H9 (cell line): ENCODE results near the gene GBGT1. TPM values are rescaled to one million over a fixed set of nuclear protein-coding genes. Genes with fewer than 3 reads are reported as not detected.

Source experiments
- DNase-seq: peaks from one replicate; pipeline ENCODE4 v3.0.0-alpha.2; 2017
- H2AFZ ChIP-seq: one replicate; pipeline ENCODE4 v1.6.1; 2013; ENCODE audit warnings: mild to moderate bottlenecking, low read length, control low read depth, moderate library complexity
- H2AK5ac ChIP-seq: 2 replicates; pipeline ENCODE4 v1.6.1; 2013; ENCODE audit warnings: low read length, control low read depth, mixed read lengths; ENCODE audit not compliant: insufficient read length
- H2BK120ac ChIP-seq: one replicate; pipeline ENCODE4 v1.6.1; 2013; ENCODE audit warnings: low read depth, mild to moderate bottlenecking, low read length, control low read depth, inconsistent platforms; ENCODE audit not compliant: poor library complexity, severe bottlenecking
- H2BK12ac ChIP-seq: 2 replicates; pipeline ENCODE4 v1.6.1; 2013; ENCODE audit warnings: low read length, control low read depth, mixed read lengths, low read depth; ENCODE audit not compliant: insufficient read length
- H2BK15ac ChIP-seq: 2 replicates; pipeline ENCODE4 v1.6.1; 2013; ENCODE audit warnings: low read depth, low read length, control low read depth
- H2BK20ac ChIP-seq: one replicate; pipeline ENCODE4 v1.6.1; 2013; ENCODE audit warnings: low read depth, mild to moderate bottlenecking, low read length, control low read depth, inconsistent platforms; ENCODE audit not compliant: poor library complexity, severe bottlenecking
- H2BK5ac ChIP-seq: 2 replicates; pipeline ENCODE4 v1.6.1; 2013; ENCODE audit warnings: low read length, control low read depth, mixed read lengths; ENCODE audit not compliant: insufficient read length
- H3K14ac ChIP-seq: 2 replicates; pipeline ENCODE4 v1.6.1; 2013; ENCODE audit warnings: low read length, control low read depth; ENCODE audit not compliant: insufficient read depth
- H3K18ac ChIP-seq: 2 replicates; pipeline ENCODE4 v1.6.1; 2013; ENCODE audit warnings: low read depth, mild to moderate bottlenecking, mixed read lengths, low read length, control low read depth; ENCODE audit not compliant: insufficient read length
- H3K23ac ChIP-seq: 2 replicates; pipeline ENCODE4 v1.6.1; 2013; ENCODE audit warnings: low read length, control low read depth, mixed read lengths, low read depth; ENCODE audit not compliant: insufficient read length
- H3K23me2 ChIP-seq: 2 replicates; pipeline ENCODE4 v1.6.1; 2013; ENCODE audit warnings: low read depth, mild to moderate bottlenecking, mixed read lengths, low read length, control low read depth; ENCODE audit not compliant: insufficient read length, poor library complexity, severe bottlenecking
- H3K27ac ChIP-seq: 2 replicates; pipeline ENCODE4 v1.5.1; 2013; ENCODE audit warnings: low read length, control low read depth, mixed read lengths, low read depth; ENCODE audit not compliant: insufficient read length
- H3K27me3 ChIP-seq: 2 replicates; pipeline ENCODE4 v1.6.1; 2013; ENCODE audit warnings: low read length, control low read depth, inconsistent platforms; ENCODE audit not compliant: insufficient read depth
- H3K4ac ChIP-seq: 2 replicates; pipeline ENCODE4 v1.6.1; 2013; ENCODE audit warnings: low read depth, mild to moderate bottlenecking, control low read depth, inconsistent platforms, low read length, moderate library complexity
- H3K4me1 ChIP-seq: 2 replicates; pipeline ENCODE4 v1.6.1; 2013; ENCODE audit warnings: low read length, control low read depth, inconsistent platforms; ENCODE audit not compliant: insufficient read depth
- H3K4me2 ChIP-seq: 2 replicates; pipeline ENCODE4 v1.6.1; 2013; ENCODE audit warnings: low read length, control low read depth, mixed read lengths; ENCODE audit not compliant: insufficient read length, insufficient read depth
- H3K56ac ChIP-seq: 2 replicates; pipeline ENCODE4 v1.6.1; 2013; ENCODE audit warnings: low read depth, mild to moderate bottlenecking, mixed read lengths, low read length, control low read depth; ENCODE audit not compliant: insufficient read length
- H3K79me1 ChIP-seq: 2 replicates; pipeline ENCODE4 v1.6.1; 2013; ENCODE audit warnings: low read depth, mild to moderate bottlenecking, moderate library complexity, low read length, control low read depth, inconsistent platforms; ENCODE audit not compliant: insufficient read depth, poor library complexity, severe bottlenecking
- H3K79me2 ChIP-seq: 2 replicates; pipeline ENCODE4 v1.6.1; 2013; ENCODE audit warnings: low read length, control low read depth, inconsistent platforms; ENCODE audit not compliant: insufficient read depth
- H3K9ac ChIP-seq: 2 replicates; pipeline ENCODE4 v1.6.1; 2013; ENCODE audit warnings: low read length, control low read depth, mixed read lengths; ENCODE audit not compliant: insufficient read length; ENCODE audit errors: extremely low read depth
- H3K9me3 ChIP-seq: one replicate; pipeline ENCODE4 v1.6.1; 2013; ENCODE audit warnings: low read depth, low read length, inconsistent platforms; ENCODE audit not compliant: control insufficient read depth
- H3T11ph ChIP-seq: one replicate; pipeline ENCODE4 v1.6.1; 2013; ENCODE audit warnings: mild to moderate bottlenecking, low read length, control low read depth, inconsistent platforms
- H4K20me1 ChIP-seq: one replicate; pipeline ENCODE4 v1.6.1; 2013; ENCODE audit not compliant: control insufficient read depth, insufficient read length, insufficient read depth
- H4K5ac ChIP-seq: 2 replicates; pipeline ENCODE4 v1.6.1; 2013; ENCODE audit warnings: low read depth, mild to moderate bottlenecking, mixed read lengths, low read length, control low read depth; ENCODE audit not compliant: insufficient read length
- H4K8ac ChIP-seq: replicated peaks from 2 replicates; pipeline ENCODE4 v1.6.1; 2013; ENCODE audit warnings: low read length, control low read depth, mixed read lengths, low read depth; ENCODE audit not compliant: insufficient read length
- H4K91ac ChIP-seq: 2 replicates; pipeline ENCODE4 v1.6.1; 2013; ENCODE audit warnings: low read depth, mild to moderate bottlenecking, moderate library complexity, mixed read lengths, low read length, control low read depth; ENCODE audit not compliant: insufficient read length
- H3K27ac Mint-ChIP-seq, 3 experiments: 2 replicates in 2 of 3; 3 replicates in 1 of 3; pipeline ENCODE4 v1.8.0; 2020 to 2021; ENCODE audit warnings: mixed read lengths in 3 of 3, mild to moderate bottlenecking in 1 of 3, moderate library complexity in 1 of 3
- H3K27me3 Mint-ChIP-seq: 2 replicates; pipeline ENCODE4 v1.8.0; 2021; ENCODE audit warnings: low read depth, mild to moderate bottlenecking, moderate library complexity, mixed read lengths
- H3K36me3 Mint-ChIP-seq, 3 experiments: 2 replicates in 2 of 3; 3 replicates in 1 of 3; pipeline ENCODE4 v1.8.0; 2020 to 2021; ENCODE audit warnings: low read depth in 3 of 3, mixed read lengths in 3 of 3; ENCODE audit not compliant: insufficient read depth in 1 of 3
- H3K4me1 Mint-ChIP-seq, 2 experiments: 2 replicates each; pipeline ENCODE4 v1.8.0; 2020; ENCODE audit warnings: mixed read lengths in 2 of 2
- H3K4me3 Mint-ChIP-seq, 2 experiments: 2 replicates in 1 of 2; 3 replicates in 1 of 2; pipeline ENCODE4 v1.8.0; 2020 to 2021; ENCODE audit warnings: mild to moderate bottlenecking in 2 of 2, mixed read lengths in 2 of 2, moderate library complexity in 1 of 2
- H3K9me3 Mint-ChIP-seq, 2 experiments: 2 replicates in 1 of 2; 3 replicates in 1 of 2; pipeline ENCODE4 v1.8.0; 2020; ENCODE audit warnings: mild to moderate bottlenecking in 2 of 2, mixed read lengths in 2 of 2, moderate library complexity in 1 of 2
- WGBS: extraction: QIAGEN DNeasy Blood & Tissue Kit; methylation state at CpG from one replicate; pipeline ENCODE4 v1.1.7; 2013; ENCODE audit warnings: missing lambda C conversion rate, low lambda C conversion rate, mixed read lengths; ENCODE audit not compliant: insufficient read length; ENCODE audit errors: extremely low coverage; 5-methylcytosine and 5-hydroxymethylcytosine counted together
- total RNA-seq: library from RNA; stranded (reverse); gene quantifications from 2 replicates; pipeline ENCODE4 v1.2.1, GENCODE V29; 2021
- TF ChIP-seq, protein P1 (sequence below): fragments of 200-600 bp; sonication (generic); conservative IDR thresholded peaks from 3 replicates; pipeline ENCODE4 v1.8.0; 2021; ENCODE audit warnings: antibody characterized with exemption, mild to moderate bottlenecking

The GBGT1 gene
- total RNA-seq, 1 experiment from 2014 or later: 9.3 TPM

DNA sequence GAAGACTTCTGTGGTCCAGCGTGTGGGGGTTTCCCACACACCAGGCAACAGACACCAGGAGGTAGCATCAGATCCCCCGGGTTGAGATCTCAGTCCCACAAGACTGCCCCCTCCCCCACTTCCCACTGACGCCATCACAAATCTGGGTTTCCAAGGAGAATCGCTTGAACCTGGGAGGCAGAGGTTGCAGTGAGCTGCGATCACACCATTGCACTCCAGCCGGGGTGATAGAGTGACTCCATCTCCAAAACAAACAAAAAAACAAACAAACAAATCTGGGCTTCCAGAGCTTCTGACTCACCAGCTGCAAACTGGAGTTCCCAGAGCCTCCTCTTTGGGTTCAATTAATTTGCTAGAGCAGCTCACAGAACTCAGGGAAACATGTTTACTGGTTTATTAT, 4.7 kb upstream of the GBGT1 start:
- H4K91ac ChIP-seq: no peak overlapping the region
- no peak overlapping the region for H2AK5ac ChIP-seq
- H3K9ac ChIP-seq: no peak overlapping the region
- H3K4me2 ChIP-seq: no peak overlapping the region
- no peak overlapping the region for H3T11ph ChIP-seq
- no peak overlapping the region for H2BK5ac ChIP-seq
- Mint-ChIP-seq H3K4me1 (peaks cover 9 to 14% of the 10 kb centered on the region in 2 experiments), H3K4me3 (no peak overlapping the region), H3K36me3 (no peaks in the 10 kb centered on the region), H3K27ac (0 out of 7 replicates have a peak overlapping the region, but pooled peaks of 1 of the 3 experiments have one; percentile 4), H3K9me3 (no peaks in the 10 kb centered on the region), H3K27me3 (peaks cover 30% of the 10 kb centered on the region)
- H2BK120ac ChIP-seq: no peak overlapping the region
- H3K27ac ChIP-seq: no peak overlapping the region
- no peaks in the 10 kb centered on the region for H4K20me1 ChIP-seq
- no peak overlapping the region for H3K14ac ChIP-seq
- H3K56ac ChIP-seq: no peak overlapping the region
- no peaks in the 10 kb centered on the region for H3K9me3 ChIP-seq
- H3K18ac ChIP-seq: no peak overlapping the region
- H3K23me2 ChIP-seq: no peaks in the 10 kb centered on the region
- H3K79me1 ChIP-seq: no peaks in the 10 kb centered on the region
- H2BK12ac ChIP-seq: no peak overlapping the region
- no peak overlapping the region for H3K23ac ChIP-seq
- TF ChIP-seq, protein P1, sequence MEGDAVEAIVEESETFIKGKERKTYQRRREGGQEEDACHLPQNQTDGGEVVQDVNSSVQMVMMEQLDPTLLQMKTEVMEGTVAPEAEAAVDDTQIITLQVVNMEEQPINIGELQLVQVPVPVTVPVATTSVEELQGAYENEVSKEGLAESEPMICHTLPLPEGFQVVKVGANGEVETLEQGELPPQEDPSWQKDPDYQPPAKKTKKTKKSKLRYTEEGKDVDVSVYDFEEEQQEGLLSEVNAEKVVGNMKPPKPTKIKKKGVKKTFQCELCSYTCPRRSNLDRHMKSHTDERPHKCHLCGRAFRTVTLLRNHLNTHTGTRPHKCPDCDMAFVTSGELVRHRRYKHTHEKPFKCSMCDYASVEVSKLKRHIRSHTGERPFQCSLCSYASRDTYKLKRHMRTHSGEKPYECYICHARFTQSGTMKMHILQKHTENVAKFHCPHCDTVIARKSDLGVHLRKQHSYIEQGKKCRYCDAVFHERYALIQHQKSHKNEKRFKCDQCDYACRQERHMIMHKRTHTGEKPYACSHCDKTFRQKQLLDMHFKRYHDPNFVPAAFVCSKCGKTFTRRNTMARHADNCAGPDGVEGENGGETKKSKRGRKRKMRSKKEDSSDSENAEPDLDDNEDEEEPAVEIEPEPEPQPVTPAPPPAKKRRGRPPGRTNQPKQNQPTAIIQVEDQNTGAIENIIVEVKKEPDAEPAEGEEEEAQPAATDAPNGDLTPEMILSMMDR: no peak
- H3K4ac ChIP-seq: no peak overlapping the region
- H3K27me3 ChIP-seq: no peaks in the 10 kb centered on the region; the same call in 1 of the 2 replicates
- H4K8ac ChIP-seq: no peak overlapping the region
- no CpG with 5 or more reads among the region's 6 CpGs for WGBS
- no peak overlapping the region for H2AFZ ChIP-seq
- no peaks in the 10 kb centered on the region for H3K79me2 ChIP-seq
- H2BK15ac ChIP-seq: no peak overlapping the region
- H3K4me1 ChIP-seq: no peaks in the 10 kb centered on the region
- DNase-seq: no peak
- no peak overlapping the region for H2BK20ac ChIP-seq
- H4K5ac ChIP-seq: no peak overlapping the region
